Prostate gland (tissue), 2 donors: ENCODE data around the gene TTLL13. TPM values are rescaled to one million over a fixed set of nuclear protein-coding genes. Genes with fewer than 3 reads are reported as not detected.

ENCODE experiments used
- DNase-seq: peaks from one replicate; pipeline ENCODE4 v3.0.0-alpha.2; 2019; ENCODE audit warnings: low spot score
- H3K27ac ChIP-seq, 2 donors: fragments of 200-600 bp; sonication (generic); 2 replicates each; pipeline ENCODE4 v1.5.1; 2017 to 2019
- H3K27me3 ChIP-seq: fragments of 200-600 bp; sonication (generic); replicated peaks from 2 replicates; pipeline ENCODE4 v1.5.1; 2019; ENCODE audit not compliant: insufficient read depth
- H3K36me3 ChIP-seq, 2 donors: fragments of 200-600 bp; sonication (generic); 1 replicate in 1 of 2; 2 replicates in 1 of 2; pipeline versions ENCODE4 v1.5.1 to v1.8.1; 2017 to 2019
- H3K4me1 ChIP-seq: fragments of 200-600 bp; sonication (generic); replicated peaks from 2 replicates; pipeline ENCODE4 v1.5.1; 2019
- H3K4me3 ChIP-seq, 2 donors: fragments of 200-600 bp; sonication (generic); 2 replicates each; pipeline ENCODE4 v1.5.1; 2017 to 2019
- H3K9me3 ChIP-seq: fragments of 200-600 bp; sonication (generic); 2 replicates; pipeline ENCODE4 v1.5.1; 2017
- POLR2A ChIP-seq: fragments of 450-650 bp; IDR thresholded peaks from one replicate; pipeline ENCODE4 v1.6.1; 2016; ENCODE audit warnings: antibody characterized with exemption, mild to moderate bottlenecking
- POLR2AphosphoS5 ChIP-seq: sonication (generic); formaldehyde crosslinking; IDR thresholded peaks from one replicate; pipeline ENCODE4 v1.6.1; 2017; ENCODE audit warnings: antibody characterized with exemption
- WGBS: methylation state at CpG from one replicate; pipeline ENCODE4 v1.1.5; 2018; 5-methylcytosine and 5-hydroxymethylcytosine counted together
- intact Hi-C: fragments of 100-400 bp; cut with DNase I; formaldehyde crosslinking; loops from one replicate; pipeline ENCODE4 v1.14.2; 2022
- total RNA-seq, 2 donors: library from RNA; depleted of rRNA; stranded (reverse); fragments of >200 nt; gene quantifications; one replicate each; pipeline ENCODE4 v1.1.0, GENCODE V29; 2016
- TF ChIP-seq, protein P1 (sequence below), 4 experiments: fragments of 200-600 bp in 2 of 4; fragments of 450-650 bp in 2 of 4; sonication (generic) in 2 of 4; IDR thresholded peaks; 1 replicate in 3 of 4; 2 replicates in 1 of 4; pipeline ENCODE4 v1.5.1; 2016 to 2019; ENCODE audit warnings: antibody characterized with exemption in 4 of 4, mild to moderate bottlenecking in 2 of 4, moderate library complexity in 2 of 4

TTLL13 gene
- total RNA-seq, 2 donors from 2014 or later, result 0.51 TPM; not detected in 1

DNA sequence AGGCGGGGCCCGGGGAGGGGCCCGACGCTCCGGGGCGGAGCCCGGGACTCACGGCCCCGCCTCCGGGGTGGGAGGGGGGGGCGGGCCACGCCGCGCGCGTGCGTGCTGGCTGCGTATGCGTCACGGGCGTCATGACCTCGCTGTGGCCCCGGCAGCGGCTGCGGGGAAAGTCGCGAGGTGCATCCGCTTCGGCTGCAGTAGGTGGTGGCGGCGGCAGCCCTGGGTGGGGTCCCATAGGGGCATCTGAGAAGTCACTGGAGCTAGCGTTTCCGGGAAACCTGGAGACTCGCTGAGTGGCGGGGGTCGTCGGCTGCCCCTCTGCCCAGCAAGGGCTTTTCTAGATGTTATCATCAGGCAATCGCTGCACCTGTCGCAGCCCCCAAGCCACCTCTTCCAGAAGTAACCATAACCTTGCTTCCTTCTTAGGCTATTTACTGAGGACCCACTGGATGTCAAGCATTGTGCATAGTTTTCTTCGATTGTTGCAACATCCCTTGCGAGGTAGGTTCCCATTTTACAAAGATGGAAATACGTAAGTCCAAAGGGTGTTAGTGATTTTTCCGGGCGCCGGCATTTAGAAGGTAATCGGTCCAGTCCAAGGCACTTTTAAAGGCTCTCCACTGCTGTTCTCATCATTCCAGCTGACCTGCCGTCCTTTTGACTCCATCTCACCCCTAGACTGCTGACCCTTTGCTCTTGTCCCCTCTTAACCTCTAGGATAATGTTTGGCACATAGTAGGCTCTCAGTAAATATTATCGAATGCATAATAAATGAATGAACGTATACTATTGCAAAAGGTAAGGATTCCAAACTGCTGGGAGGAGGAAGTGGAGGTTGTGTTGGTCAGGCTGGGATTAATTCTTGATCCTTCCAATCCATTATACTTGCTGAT is 15.0 kb upstream of the TTLL13 start, which contains the start of gene GDPGP1:
TSS of gene GDPGP1 (plus strand) at position 114 of the 893 bp plus-strand sequence. CDS start 6,700 bp downstream, outside the sequence.
- peaks cover 0 to 2% of the 10 kb centered on the region in 2 donors for H3K36me3 ChIP-seq

DNA sequence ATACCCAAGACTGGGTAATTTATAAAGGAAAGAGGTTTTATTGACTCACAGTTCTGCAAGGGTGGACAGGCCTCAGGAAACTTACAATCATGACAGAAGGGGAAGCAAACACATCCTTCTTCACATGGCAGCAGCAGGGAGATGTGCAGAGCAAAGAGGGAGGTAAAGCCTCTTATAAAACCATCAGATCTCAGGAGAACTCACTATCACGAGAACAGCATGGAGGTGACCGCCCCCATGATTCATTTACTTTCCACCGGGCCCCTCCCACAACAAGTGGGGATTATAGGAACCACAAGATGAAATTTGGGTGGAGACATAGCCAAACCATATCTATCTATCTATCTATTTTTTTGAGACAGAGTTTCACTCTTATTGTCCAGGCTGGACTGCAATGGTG is 10.0 kb upstream of the TTLL13 start:
- Histone ChIP-seq H3K4me1 (peaks cover 7% of the 10 kb centered on the region), H3K27ac (no peak overlapping the region), H3K9me3 (no peaks in the 10 kb centered on the region), H3K36me3 (peaks cover 0 to 2% of the 10 kb centered on the region in 2 donors), H3K27me3 (no peaks in the 10 kb centered on the region), H3K4me3 (no peak overlapping the region)
- DNase-seq, result no peak
- intact Hi-C loops, result no loop called here
- TF ChIP-seq POLR2AphosphoS5, result no peak
- no peak for TF ChIP-seq POLR2A
- TF ChIP-seq, protein P1, sequence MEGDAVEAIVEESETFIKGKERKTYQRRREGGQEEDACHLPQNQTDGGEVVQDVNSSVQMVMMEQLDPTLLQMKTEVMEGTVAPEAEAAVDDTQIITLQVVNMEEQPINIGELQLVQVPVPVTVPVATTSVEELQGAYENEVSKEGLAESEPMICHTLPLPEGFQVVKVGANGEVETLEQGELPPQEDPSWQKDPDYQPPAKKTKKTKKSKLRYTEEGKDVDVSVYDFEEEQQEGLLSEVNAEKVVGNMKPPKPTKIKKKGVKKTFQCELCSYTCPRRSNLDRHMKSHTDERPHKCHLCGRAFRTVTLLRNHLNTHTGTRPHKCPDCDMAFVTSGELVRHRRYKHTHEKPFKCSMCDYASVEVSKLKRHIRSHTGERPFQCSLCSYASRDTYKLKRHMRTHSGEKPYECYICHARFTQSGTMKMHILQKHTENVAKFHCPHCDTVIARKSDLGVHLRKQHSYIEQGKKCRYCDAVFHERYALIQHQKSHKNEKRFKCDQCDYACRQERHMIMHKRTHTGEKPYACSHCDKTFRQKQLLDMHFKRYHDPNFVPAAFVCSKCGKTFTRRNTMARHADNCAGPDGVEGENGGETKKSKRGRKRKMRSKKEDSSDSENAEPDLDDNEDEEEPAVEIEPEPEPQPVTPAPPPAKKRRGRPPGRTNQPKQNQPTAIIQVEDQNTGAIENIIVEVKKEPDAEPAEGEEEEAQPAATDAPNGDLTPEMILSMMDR (IDR thresholded peaks at IDR 0.05), result no peak
- 88% methylated on average over 3 of the region's 3 CpGs for WGBS

More for the DNA sequence above, 15.0 kb upstream of the TTLL13 start, which contains the start of gene GDPGP1:
- Histone ChIP-seq H3K9me3 (no peaks in the 10 kb centered on the region), H3K27ac (peak within 1 kb of the TSS; percentile 90 to 95), H3K27me3 (no peaks in the 10 kb centered on the region), H3K4me1 (peaks cover 17% of the 10 kb centered on the region), H3K4me3 (peak within 1 kb of the TSS; percentile 69 to 83)
- peak; percentile 59 for TF ChIP-seq POLR2A
- TF ChIP-seq, protein P1 (IDR thresholded peaks at IDR 0.05), result peak in 1 of 4 experiments; percentile 3
- TF ChIP-seq POLR2AphosphoS5, result no peak
- WGBS, result 12% methylated on average over 19 of the region's 49 CpGs
- no peak for DNase-seq
- intact Hi-C loops, result loop anchor here (2.0 kb wide), 1 partner anchor 14 kb away; the partner anchor contains the start of gene TTLL13

DNA sequence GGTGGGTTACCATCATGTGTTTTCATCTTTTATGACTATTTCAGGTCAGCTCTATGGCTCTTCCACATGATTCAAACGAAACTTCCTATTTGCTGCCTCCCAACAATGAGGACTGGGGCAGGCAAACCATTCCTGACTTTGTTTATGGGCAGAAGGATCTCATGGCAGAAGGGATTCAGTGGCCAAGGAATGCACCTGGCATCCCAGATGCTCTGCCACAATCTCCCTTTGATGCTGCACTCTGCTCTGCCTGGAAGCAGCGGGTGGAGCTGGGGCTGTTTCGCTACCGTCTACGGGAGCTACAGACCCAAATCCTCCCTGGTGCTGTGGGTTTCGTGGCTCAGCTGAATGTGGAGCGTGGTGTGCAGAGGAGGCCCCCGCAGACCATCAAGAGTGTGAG is 8.5 kb upstream of the TTLL13 start:
- WGBS, result 90% methylated on average over 7 of the region's 8 CpGs

DNA sequence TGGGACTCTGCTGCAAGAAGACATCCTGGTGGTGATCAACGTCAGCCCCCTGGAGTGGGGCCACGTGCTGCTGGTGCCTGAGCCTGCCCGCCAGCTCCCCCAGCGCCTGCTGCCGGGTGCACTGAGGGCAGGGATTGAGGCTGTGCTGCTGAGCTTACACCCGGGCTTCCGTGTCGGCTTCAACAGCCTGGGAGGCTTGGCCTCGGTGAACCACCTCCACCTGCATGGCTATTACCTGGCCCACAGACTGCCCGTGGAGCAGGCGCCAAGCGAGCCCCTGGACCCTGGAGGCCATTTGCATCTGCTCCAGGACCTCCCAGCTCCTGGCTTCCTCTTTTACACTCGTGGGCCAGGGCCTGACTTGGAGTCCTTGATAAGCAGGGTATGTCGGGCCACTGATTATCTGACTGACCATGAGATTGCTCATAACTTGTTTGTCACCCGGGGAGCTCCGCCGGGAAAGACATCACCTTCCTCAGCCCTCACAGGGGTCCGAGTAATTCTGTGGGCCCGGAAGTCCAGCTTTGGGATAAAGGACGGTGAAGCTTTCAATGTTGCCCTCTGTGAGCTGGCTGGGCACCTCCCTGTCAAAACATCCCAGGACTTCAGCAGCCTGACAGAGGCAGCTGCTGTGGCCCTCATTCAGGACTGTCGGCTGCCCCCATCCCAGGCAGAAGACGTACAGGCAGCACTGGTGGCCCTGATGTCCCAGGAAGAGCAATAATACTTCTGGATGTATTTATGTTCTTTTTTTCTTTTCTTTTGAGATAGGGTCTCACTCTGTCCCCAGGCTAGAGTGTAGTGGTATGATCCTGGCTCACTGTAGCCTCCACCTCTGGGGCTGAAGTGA is 7.8 kb upstream of the TTLL13 start:
- peaks cover 0 to 2% of the 10 kb centered on the region in 2 donors for H3K36me3 ChIP-seq
- WGBS, result 78% methylated on average over 16 of the region's 22 CpGs

More for the DNA sequence above, 8.5 kb upstream of the TTLL13 start:
- no peak for DNase-seq
- Histone ChIP-seq H3K27me3 (no peaks in the 10 kb centered on the region), H3K4me3 (no peak overlapping the region), H3K9me3 (no peaks in the 10 kb centered on the region), H3K27ac (no peak overlapping the region), H3K36me3 (peaks cover 0 to 2% of the 10 kb centered on the region in 2 donors), H3K4me1 (no peaks in the 10 kb centered on the region)
- intact Hi-C loops, result no loop called here
- TF ChIP-seq, protein P1 (IDR thresholded peaks at IDR 0.05), result no peak
- TF ChIP-seq POLR2AphosphoS5 (no peak), POLR2A (no peak)

More for the DNA sequence above, 7.8 kb upstream of the TTLL13 start:
- H3K27me3 ChIP-seq, result no peaks in the 10 kb centered on the region
- H3K9me3 ChIP-seq, result no peaks in the 10 kb centered on the region
- no peaks in the 10 kb centered on the region for H3K4me1 ChIP-seq
- intact Hi-C loops, result no loop called here
- no peak overlapping the region for H3K4me3 ChIP-seq
- DNase-seq, result no peak
- H3K27ac ChIP-seq, result no peak overlapping the region
- no peak for TF ChIP-seq POLR2A
- no peak for TF ChIP-seq POLR2AphosphoS5
- TF ChIP-seq, protein P1 (IDR thresholded peaks at IDR 0.05), result no peak
